HG03108 (cell line): ENCODE measurements around the gene TM9SF1.
A peak's percentile ranks its signal among the peaks of the same experiment; 100 is the strongest.

ENCODE experiments used
- ATAC-seq: cut with Tn5 transposase; IDR thresholded peaks from one replicate; pipeline ENCODE4 v1.9.1; 2021; ENCODE audit warnings: moderate library complexity; ENCODE audit not compliant: unreplicated experiment

The TM9SF1 gene

DNA sequence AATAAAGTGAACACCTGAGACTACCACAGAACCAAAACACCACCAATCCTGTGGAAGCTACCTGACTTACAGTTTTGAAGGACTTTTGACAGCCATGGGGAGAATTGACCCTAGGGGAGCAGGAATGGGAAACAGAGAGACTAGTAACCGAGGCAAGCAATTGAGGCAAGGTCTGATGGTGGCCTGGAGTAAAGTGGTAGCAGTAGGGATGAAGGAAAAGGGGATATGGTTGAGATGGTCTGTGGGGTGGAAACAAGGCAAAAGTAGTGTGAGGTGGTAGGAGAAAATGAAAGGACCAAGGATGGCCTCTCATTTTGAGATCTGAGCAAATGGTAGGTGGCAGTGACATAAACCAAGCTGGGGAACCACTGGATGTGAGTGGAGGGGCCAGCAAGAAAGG, 38.4 kb downstream of the TM9SF1 start:
- no peak for ATAC-seq

DNA sequence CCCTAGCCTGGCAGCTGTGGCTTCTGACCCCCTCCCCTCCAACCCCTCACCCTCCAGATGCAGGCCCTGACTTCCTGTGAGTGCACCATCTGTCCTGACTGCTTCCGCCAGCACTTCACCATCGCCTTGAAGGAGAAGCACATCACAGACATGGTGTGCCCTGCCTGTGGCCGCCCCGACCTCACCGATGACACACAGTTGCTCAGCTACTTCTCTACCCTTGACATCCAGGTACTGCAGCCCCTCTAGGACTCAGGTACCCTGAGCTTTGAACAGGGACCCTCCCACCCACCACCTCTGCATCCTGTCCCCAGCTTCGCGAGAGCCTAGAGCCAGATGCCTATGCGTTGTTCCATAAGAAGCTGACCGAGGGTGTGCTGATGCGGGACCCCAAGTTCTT, 40.1 kb downstream of the TM9SF1 start:
- ATAC-seq: no peak

DNA sequence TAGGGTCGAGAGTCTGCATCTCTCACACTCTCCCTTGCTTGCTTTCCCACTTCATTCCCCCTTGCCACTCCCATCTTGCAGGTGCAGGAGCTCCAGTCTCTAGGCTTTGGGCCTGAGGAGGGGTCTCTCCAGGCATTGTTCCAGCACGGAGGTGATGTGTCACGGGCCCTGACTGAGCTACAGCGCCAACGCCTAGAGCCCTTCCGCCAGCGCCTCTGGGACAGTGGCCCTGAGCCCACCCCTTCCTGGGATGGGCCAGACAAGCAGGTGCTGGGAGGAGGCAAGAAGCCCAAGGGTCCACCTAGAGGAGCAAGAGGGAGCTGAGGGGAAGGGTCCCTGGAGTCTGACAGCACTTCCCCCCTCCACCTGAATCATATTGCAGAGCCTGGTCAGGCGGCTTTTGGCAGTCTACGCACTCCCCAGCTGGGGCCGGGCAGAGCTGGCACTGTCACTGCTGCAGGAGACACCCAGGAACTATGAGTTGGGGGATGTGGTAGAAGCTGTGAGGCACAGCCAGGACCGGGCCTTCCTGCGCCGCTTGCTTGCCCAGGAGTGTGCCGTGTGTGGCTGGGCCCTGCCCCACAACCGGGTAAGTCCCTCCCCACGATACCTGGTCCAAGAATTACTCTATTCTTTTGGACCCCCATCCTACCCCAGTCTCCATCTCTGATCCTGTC, 43.7 kb downstream of the TM9SF1 start:
- ATAC-seq: no peak

DNA sequence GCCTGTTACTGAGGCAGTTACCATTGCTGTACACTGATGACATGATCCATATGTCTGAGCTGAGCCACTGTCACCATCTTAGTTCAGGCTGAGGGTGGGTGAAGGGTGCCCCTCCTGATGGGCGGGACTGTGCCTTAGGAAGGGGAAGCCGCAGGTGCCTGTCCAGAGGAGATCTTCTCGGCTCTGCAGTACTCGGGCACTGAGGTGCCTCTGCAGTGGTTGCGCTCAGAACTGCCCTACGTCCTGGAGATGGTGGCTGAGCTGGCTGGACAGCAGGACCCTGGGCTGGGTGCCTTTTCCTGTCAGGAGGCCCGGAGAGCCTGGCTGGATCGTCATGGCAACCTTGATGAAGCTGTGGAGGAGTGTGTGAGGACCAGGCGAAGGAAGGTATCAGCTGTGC, 44.2 kb downstream of the TM9SF1 start:
- ATAC-seq: no peak

DNA sequence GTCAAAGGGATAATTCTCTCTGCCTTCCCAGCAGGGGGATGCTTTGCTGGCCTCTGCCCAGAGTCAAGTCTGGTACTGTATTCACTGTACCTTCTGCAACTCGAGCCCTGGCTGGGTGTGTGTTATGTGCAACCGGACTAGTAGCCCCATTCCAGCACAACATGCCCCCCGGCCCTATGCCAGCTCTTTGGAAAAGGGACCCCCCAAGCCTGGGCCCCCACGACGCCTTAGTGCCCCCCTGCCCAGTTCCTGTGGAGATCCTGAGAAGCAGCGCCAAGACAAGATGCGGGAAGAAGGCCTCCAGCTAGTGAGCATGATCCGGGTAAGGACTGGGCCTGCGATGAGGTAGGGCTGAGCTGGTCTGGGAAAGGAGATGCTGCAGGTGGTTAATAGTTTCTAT, 44.7 kb downstream of the TM9SF1 start:
- no peak for ATAC-seq

DNA sequence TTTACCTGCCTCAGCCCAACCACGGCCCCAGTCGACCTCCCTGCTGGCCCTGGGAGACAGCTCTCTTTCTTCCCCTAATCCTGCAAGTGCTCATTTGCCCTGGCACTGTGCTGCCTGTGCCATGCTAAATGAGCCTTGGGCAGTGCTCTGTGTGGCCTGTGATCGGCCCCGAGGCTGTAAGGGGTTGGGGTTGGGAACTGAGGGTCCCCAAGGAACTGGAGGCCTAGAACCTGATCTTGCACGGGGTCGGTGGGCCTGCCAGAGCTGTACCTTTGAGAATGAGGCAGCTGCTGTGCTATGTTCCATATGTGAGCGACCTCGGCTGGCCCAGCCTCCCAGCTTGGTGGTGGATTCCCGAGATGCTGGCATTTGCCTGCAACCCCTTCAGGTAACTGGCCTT, 45.2 kb downstream of the TM9SF1 start:
- no peak for ATAC-seq

DNA sequence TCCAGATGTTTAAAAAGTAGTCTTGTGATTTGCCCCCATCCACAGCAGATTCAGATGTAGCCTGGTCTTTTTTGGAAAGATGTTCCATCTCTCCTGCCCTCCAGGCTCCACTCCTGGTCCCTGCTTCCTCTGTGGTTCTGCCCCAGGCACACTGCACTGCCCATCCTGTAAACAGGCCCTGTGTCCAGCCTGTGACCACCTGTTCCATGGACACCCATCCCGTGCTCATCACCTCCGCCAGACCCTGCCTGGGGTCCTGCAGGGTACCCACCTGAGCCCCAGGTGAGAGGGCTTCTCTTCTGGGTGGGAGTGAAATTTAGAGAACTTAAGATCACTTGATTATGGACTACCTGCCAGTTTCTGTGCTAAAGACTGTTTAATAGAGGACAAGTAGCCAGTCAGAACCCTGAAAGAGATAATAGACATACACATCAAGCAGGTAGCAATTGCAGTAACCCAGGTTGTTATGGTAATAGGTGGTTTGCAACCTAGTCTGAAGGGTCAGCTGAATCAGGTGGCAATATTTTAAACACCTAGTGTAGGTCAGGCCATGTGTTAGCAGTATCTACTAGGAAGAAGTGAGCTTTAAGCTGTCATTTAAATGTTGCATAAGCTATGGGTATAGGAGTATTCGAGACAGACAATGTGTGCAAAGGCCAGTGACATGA, 45.8 kb downstream of the TM9SF1 start:
- no peak for ATAC-seq

DNA sequence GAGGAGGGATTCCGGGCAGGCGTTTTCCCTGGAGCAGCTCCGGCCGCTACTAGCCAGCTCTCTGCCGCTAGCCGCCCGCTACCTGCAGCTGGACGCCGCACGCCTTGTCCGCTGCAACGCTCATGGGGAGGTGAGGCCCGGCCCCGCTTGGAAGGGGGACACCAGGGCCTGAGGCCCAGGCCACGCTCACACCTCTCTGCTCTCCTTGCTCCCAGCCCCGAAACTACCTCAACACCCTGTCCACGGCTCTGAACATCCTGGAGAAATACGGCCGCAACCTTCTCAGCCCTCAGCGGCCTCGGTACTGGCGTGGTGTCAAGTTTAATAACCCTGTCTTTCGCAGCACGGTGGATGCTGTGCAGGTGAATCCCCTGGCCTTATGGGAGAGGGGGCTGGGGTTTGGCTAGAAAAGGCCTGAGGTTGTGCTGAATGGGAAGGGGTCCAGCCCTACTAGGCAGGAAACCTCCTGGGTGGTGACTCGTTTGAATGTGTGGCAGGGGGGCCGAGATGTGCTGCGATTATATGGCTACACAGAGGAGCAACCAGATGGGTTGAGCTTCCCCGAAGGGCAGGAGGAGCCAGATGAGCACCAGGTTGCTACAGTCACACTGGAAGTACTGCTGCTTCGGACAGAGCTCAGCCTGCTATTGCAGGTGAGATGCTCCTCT, 47.3 kb downstream of the TM9SF1 start:
- ATAC-seq: no peak

DNA sequence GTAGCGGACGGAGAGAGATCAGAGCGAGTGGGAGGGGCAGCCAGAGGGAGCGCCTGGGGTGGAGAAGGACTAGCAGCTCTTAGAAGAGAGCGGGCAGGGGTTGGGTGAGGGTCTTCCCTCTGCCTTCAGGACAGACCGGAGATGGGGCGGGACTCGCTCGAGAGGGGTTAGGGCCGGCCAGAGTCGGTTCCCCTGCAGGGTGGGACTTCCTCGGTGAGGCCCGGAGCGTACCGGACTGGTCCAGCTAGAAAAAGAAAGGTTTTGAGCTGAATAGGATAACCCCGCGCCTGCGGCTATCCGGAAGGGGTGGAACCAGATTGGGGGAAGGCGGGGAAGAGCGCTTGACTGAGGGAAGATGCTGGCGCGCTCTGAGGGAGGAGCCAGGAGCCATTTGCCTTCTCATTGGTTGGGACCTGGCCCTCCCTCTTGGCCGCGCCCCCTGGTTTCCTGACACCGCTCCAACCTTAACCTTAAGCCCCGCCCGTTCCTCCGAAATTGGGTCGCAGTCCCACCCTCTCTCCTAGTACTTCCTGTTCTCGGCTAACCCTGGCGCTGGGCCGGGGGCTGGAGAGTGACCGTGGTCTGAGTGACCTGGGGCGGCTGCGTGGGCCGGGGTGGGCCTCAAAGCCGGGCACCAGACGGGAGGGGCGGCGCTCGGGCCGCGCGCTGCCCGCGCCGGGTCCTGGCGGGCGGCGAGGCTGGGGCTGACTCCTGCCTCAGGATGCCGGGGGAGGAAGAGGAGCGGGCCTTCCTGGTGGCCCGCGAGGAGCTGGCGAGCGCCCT, 48.1 kb downstream of the TM9SF1 start, which contains the start of gene RNF31:
Gene RNF31, plus strand, starts transcription at position 521 of the 783 bp plus-strand sequence. Its CDS starts 201 bp downstream, at position 722.
- ATAC-seq: peak; percentile 79

DNA sequence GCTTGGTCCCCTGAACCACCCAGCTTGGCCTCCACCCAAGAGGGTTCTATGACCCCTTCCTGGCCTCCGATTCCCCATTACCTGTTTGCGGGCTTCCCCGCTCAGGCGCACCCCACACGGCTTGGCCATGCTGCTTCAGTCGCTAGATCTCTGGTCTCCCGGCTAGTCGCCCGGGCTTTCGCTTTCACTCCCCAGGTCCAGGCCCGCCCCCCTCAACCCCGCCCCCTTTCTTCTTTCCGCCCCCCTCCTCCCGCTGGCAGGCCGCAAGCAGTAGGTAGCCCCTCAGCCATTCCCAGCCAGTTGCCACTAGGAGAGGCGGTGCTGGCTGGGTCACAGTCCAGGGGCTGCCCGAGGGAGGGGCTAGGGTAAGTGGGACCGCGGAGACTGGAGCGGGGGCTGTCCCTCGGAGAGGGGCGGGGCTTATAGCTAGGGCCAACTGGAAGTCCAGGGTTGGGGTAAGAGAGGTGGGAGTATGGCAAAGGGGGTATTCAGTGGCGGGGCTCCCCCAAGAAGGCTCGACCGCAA, 48.7 kb downstream of the TM9SF1 start, which contains the start of gene PSME2:
Gene PSME2, minus strand, starts transcription at position 158 of the 525 bp plus-strand sequence. Its CDS starts 29 bp downstream, at position 129.
- ATAC-seq: peak; percentile 68

DNA sequence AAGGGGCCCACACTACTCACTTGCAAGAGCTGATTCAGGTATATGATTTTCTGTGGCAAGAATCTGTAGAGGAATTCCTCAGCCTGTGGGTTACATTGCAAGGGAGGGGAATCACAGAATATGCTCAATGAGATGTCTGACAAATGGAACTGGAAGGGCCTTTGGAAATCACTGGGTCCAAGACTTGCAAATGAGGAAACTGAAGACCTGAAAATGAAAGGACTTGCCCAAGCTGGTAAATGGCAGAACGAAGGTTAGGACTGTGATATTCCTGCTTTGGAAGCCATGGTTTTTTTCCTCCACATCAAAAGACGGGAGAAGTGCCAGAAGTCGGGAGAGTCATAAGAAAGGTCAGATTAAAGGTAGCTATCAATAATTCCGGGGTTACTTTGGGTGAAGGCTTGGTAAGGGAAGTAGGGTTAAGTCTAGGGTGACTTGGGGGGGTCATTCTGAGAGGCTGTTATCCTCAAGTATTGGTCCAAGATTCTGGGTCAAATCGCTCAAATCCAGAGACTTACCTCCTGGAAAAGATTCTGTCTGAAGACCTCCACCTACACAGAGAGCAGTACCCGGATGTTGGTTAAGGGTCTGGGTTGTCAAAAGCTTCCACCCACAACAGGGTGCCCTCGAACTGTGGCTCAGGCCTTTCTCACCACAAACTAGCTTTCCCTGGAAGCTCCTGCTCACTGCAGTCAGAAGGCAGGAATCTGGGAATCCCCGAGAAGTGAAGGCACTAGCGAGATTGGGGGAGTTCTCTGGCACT, 49.4 kb downstream of the TM9SF1 start:
- ATAC-seq: no peak

DNA sequence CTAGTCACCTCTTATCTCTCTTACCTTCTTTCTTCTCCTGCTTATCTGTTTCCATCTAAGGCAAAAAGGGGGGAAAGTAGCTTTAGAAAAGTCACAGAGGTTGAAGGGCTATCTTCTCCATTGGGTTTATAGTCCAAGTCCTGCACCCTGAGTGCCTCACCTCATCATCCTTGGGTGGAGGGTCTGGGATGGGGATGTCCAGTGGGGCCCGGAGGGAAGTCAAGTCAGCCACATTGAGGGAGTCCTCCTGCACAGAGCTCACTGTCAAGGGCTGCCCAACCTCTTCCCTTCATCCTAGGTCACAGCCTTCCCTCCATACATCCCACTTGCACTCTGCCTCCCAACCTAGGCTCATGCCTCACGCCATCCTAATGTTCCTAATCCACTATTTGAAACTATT, 50.0 kb downstream of the TM9SF1 start:
- no peak for ATAC-seq

DNA sequence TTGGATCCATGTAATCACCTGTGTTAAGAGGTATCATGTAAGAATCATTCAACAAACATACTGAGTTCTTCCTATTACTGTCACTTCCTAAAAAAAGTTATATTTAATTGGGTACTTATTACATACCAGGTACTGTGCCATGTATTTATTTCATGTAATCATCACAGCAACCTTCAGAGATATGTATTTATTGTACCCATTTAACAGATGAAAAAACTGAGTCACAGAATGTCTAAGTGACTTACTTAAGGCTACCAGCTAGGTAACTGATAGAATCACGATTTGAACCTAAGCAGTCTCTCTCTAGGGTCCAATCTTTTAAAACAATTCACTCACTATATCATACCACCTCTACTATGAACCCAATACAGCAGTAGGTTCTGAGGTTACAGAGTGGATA, 50.8 kb downstream of the TM9SF1 start:
- ATAC-seq: no peak

DNA sequence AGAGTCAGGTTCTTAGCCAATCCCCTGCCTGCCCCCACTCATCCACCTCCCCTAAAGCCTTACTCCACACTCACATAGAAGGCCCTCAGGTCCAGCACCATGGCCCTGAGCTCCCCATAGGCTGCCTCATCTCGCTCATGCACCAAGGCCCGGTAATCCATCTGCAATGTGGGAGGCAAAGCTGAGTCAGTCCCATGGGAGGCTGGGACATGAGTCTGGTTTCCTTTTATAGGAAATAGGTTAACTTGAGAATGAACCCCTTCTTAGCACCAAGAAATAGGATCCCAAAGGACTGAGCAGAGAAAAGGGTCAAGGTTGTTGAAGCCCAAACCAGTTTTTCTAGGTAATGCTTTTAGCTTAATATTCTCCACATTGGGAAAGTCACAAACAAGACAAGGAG, 51.7 kb downstream of the TM9SF1 start:
- ATAC-seq: no peak

DNA sequence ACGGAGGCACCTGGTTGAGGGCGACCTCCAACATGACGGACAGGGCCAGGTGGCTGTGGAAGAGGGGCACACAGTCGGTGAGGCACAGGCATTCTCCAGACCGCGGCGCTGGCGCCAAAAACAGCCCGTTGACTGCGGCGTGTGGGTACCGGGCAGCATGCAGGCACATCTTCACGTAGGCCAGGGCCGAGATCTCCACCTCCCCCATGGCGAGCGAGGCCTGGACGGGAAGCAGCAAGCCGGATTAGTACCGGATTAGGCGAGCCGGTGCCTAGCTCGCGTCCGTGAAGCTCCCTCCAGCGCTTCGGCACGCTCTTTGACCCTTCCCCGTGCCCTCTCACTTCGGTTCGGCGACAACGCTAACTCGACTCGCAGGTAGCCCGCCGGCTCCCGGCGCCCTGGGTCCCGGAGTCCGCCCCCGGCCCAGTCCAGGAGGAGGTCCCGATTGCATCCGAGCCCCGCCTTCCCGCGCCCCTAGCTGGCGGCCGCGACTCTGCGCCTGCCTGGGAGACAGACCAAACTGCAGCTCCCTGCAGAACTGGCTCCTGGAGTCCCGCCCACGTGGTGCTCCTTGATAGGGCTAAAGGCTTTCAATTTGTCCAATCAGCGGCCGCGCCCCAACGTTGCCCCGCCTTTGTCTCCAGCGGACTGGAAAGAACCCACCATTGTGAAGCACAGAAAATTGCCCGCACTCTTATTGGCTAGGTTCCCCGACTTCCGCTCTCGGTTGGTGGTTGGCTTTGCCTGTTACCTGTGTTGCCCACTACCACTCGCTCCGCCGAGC, 54.0 kb downstream of the TM9SF1 start, which contains the start of gene EMC9:
Gene EMC9, minus strand, starts transcription at position 495 of the 784 bp plus-strand sequence. Its CDS starts 287 bp downstream, at position 208.
- ATAC-seq: peak; percentile 87

DNA sequence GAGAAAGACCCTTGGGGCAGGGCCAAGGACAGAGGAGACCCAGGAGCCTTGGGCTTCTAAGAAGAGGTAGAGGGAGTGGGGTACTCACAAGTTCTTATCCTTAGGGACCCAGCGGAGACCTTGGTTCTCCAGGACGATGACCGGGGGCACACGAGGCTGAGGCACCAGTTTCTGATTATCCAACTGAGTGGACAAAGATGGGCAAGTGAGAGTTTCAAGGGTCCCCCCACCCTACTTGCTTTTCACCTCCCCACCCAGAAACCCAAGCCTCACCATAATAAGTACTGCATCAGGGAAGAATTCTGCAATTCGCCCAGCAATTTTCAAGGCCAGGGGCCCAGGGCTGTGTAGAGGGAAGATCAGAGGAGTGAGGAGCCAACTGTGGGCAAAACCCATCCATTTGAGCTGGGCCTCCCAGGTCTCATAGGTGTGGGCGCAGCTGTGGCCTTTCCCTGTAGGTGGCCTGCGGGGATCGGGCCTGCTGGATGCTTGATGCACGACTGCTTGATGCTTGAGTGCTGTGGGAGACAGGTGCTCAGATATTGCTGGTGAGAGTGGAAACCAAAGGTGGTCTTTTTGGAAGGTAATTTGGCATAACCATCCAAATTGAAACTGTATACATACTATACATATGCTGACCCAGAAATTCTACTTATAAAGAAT, 55.8 kb downstream of the TM9SF1 start:
- ATAC-seq: no peak
